ENCODE results near the gene DLG2.

DLG2 gene

DNA sequence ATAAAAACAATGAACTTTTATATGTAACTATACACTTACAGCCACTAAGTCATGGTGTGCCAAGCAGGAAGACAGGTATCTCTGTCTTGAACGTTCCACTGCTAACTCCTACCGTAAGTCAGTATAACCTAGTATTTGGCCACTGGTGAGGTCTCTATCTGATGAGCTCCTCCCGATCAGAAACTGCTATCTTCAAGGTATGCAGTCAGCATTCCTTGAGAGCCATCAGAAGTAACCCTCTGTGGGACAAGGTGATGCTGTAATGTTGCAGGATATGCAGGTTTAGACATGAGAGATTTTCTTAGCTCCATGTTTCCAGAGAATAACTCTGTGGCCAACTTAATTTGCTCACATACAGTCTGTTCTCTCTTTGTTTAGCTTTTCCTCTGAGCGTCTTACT lies 1943.1 kb downstream of the DLG2 start:
- Histone ChIP-seq H3K9me2 (ENCODE audit: low read depth, low read length) (no peaks in the 10 kb centered on the region), H3K4me3 (ENCODE audit: low read depth, low read length, poor library complexity, severe bottlenecking) (no peak overlapping the region), H4K20me1 (ENCODE audit: insufficient read depth, low read length) (no peaks in the 10 kb centered on the region)

DNA sequence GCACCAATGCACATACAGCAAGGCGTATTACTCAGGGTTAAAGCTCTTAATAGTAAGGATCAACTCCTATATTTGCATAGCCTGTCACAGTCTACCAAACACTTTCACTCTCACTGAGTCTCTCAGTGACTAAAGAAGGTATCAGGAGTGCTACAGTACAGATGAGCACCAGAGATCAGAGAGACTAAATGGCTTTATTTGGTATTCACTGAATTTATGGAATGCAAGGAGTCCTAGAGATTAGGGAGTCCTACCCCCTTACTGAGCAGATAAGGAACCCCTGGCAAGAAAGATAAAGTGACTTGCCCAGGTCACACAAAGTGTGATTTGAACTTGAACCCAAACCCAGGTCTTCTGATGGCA lies 1944.6 kb downstream of the DLG2 start:
- Histone ChIP-seq H4K20me1 (ENCODE audit: insufficient read depth, low read length) (no peaks in the 10 kb centered on the region), H3K4me1 (ENCODE audit: insufficient read depth, low read length, severe bottlenecking) (peaks cover 60% of the 10 kb centered on the region), H3F3A (ENCODE audit: insufficient read depth, low read length) (no peaks in the 10 kb centered on the region), H3K4me3 (ENCODE audit: low read depth, low read length, poor library complexity, severe bottlenecking) (peak overlapping the region; percentile 65), H3K4me2 (ENCODE audit: low read length) (peak overlapping the region; percentile 70), H3K9ac (ENCODE audit: low read length) (peak overlapping the region; percentile 84), H3K9me2 (ENCODE audit: low read depth, low read length) (no peaks in the 10 kb centered on the region), H3K79me2 (ENCODE audit: insufficient read depth, low read length) (peaks cover 32% of the 10 kb centered on the region), H3K27ac (ENCODE audit: low read depth, low read length, poor library complexity, severe bottlenecking) (peak overlapping the region; percentile 92), H2AFZ (ENCODE audit: low read length) (0 out of 2 replicates have a peak overlapping the region, but pooled peaks have one; percentile 61), H3K36me3 (ENCODE audit: insufficient read depth, low read length) (no peaks in the 10 kb centered on the region), H3K27me3 (ENCODE audit: insufficient read depth, low read length) (no peaks in the 10 kb centered on the region), H3K9me3 (ENCODE audit: low read length) (no peaks in the 10 kb centered on the region)
- TF ChIP-seq CTCF (IDR thresholded peaks at IDR 0.05; ENCODE audit: low read length) (no peak), EZH2 (IDR thresholded peaks at IDR 0.05; ENCODE audit: borderline replicate concordance, low read length) (no peak)

More for the DNA sequence above, 1943.1 kb downstream of the DLG2 start:
- Histone ChIP-seq H3K9ac (ENCODE audit: low read length) (no peak overlapping the region), H3K27ac (ENCODE audit: low read depth, low read length, poor library complexity, severe bottlenecking) (peak overlapping the region; percentile 92), H3K4me1 (ENCODE audit: insufficient read depth, low read length, severe bottlenecking) (peaks cover 53% of the 10 kb centered on the region), H3K4me2 (ENCODE audit: low read length) (no peak overlapping the region), H3K27me3 (ENCODE audit: insufficient read depth, low read length) (no peaks in the 10 kb centered on the region), H3F3A (ENCODE audit: insufficient read depth, low read length) (no peaks in the 10 kb centered on the region), H3K36me3 (ENCODE audit: insufficient read depth, low read length) (no peaks in the 10 kb centered on the region), H2AFZ (ENCODE audit: low read length) (no peak overlapping the region), H3K9me3 (ENCODE audit: low read length) (no peaks in the 10 kb centered on the region), H3K79me2 (ENCODE audit: insufficient read depth, low read length) (peaks cover 26% of the 10 kb centered on the region)
- TF ChIP-seq CTCF (IDR thresholded peaks at IDR 0.05; ENCODE audit: low read length) = no peak
- no peak for TF ChIP-seq EZH2 (IDR thresholded peaks at IDR 0.05; ENCODE audit: borderline replicate concordance, low read length)

- Histone ChIP-seq H3K79me2 (ENCODE audit: insufficient read depth, low read length) (peaks cover 37% of the 10 kb centered on the region), H3K4me3 (ENCODE audit: low read depth, low read length, poor library complexity, severe bottlenecking) (peak overlapping the region; percentile 65), H3K4me2 (ENCODE audit: low read length) (peak overlapping the region; percentile 70), H3K9me3 (ENCODE audit: low read length) (no peaks in the 10 kb centered on the region), H3K36me3 (ENCODE audit: insufficient read depth, low read length) (no peaks in the 10 kb centered on the region), H2AFZ (ENCODE audit: low read length) (no peak overlapping the region), H3K27me3 (ENCODE audit: insufficient read depth, low read length) (no peaks in the 10 kb centered on the region), H3K9me2 (ENCODE audit: low read depth, low read length) (no peaks in the 10 kb centered on the region), H3K4me1 (ENCODE audit: insufficient read depth, low read length, severe bottlenecking) (peaks cover 64% of the 10 kb centered on the region), H3K9ac (ENCODE audit: low read length) (peak overlapping the region; percentile 84), H3F3A (ENCODE audit: insufficient read depth, low read length) (no peaks in the 10 kb centered on the region), H4K20me1 (ENCODE audit: insufficient read depth, low read length) (no peaks in the 10 kb centered on the region), H3K27ac (ENCODE audit: low read depth, low read length, poor library complexity, severe bottlenecking) (peak overlapping the region; percentile 92)
- TF ChIP-seq EZH2 (IDR thresholded peaks at IDR 0.05; ENCODE audit: borderline replicate concordance, low read length) = no peak
- no peak for TF ChIP-seq CTCF (IDR thresholded peaks at IDR 0.05; ENCODE audit: low read length)
These were observed 1945.1 kb downstream of the DLG2 start for GRCh38 chr11:83681906-83682610.

All from OCI-LY1 (cell line).